B cell (primary cell): ENCODE data around the gene MRPL23. TPM values are rescaled to one million over a fixed set of nuclear protein-coding genes. Genes with fewer than 3 reads are reported as not detected.

Experiments used
- ATAC-seq: fragments of 200-7000 bp; cut with Tn5 transposase; one replicate; pipeline ENCODE4 v1.10.0; 2021; ENCODE audit warnings: low read depth, mild to moderate bottlenecking, moderate number of reproducible peaks, moderate library complexity
- CTCF ChIA-PET: fragments of 350-600 bp; sonication (Branson Sonifier 250); formaldehyde crosslinking; loops from one replicate; lab custom pipeline; 2021; ENCODE audit warnings: antibody characterized with exemption, inconsistent platforms; lab: Charles Lee
- POLR2A ChIA-PET: fragments of 350-600 bp; sonication (Branson Sonifier 250); formaldehyde crosslinking; loops from one replicate; lab custom pipeline; 2021; ENCODE audit warnings: antibody characterized with exemption; lab: Charles Lee
- DNase-seq: peaks from one replicate; pipeline ENCODE4 v3.0.0; 2013
- H2AFZ ChIP-seq: 2 replicates; pipeline ENCODE4 v1.6.1; 2012; ENCODE audit warnings: mild to moderate bottlenecking, low read depth, low read length; ENCODE audit not compliant: insufficient read depth, poor library complexity, severe bottlenecking
- H3K27ac ChIP-seq, 2 donors: 1 replicate in 1 of 2; 2 replicates in 1 of 2; pipeline ENCODE4 v1.5.1; 2012 to 2013; ENCODE audit warnings: low read length in 2 of 2, mild to moderate bottlenecking in 2 of 2, moderate library complexity in 1 of 2
- H3K27me3 ChIP-seq, 4 experiments: fragments of 200-600 bp in 1 of 4; sonication (generic) in 1 of 4; replicated peaks in 1 of 4; 1 replicate in 2 of 4; 2 replicates in 2 of 4; pipeline versions ENCODE4 v1.6.1 to v1.7.0; 2013 to 2016; ENCODE audit warnings: low read length in 3 of 4, mild to moderate bottlenecking in 2 of 4, mixed read lengths in 1 of 4, moderate library complexity in 1 of 4; ENCODE audit not compliant: insufficient read depth in 4 of 4, control insufficient read depth in 3 of 4; ENCODE audit errors: control extremely low read depth in 1 of 4
- H3K36me3 ChIP-seq, 2 experiments: replicated peaks in 1 of 2; 1 replicate in 1 of 2; 2 replicates in 1 of 2; pipeline versions ENCODE4 v1.6.1 to v1.7.1; 2013; ENCODE audit warnings: low read length in 1 of 2; ENCODE audit not compliant: insufficient read depth in 2 of 2, control insufficient read depth in 1 of 2; ENCODE audit errors: control extremely low read depth in 1 of 2, extremely low read depth in 1 of 2
- H3K4me1 ChIP-seq, 2 donors: fragments of 200-600 bp in 1 of 2; sonication (generic) in 1 of 2; 1 replicate in 1 of 2; 2 replicates in 1 of 2; pipeline versions ENCODE4 v1.5.1 to v1.6.1; 2013 to 2017; ENCODE audit warnings: low read length in 2 of 2; ENCODE audit not compliant: control insufficient read depth in 2 of 2, insufficient read depth in 2 of 2
- H3K4me2 ChIP-seq: replicated peaks from 2 replicates; pipeline ENCODE3; 2012; ENCODE audit warnings: mild to moderate bottlenecking, low read depth, low read length; ENCODE audit not compliant: poor library complexity, severe bottlenecking
- H3K4me3 ChIP-seq, 5 experiments: fragments of 200-600 bp in 1 of 5; sonication (generic) in 1 of 5; 1 replicate in 3 of 5; 2 replicates in 2 of 5; pipeline versions ENCODE4 v1.5.1 to v1.7.0; 2011 to 2016; ENCODE audit warnings: low read length in 4 of 5, mild to moderate bottlenecking in 4 of 5, low read depth in 2 of 5, control low read depth in 1 of 5, moderate library complexity in 1 of 5; ENCODE audit not compliant: insufficient read depth in 1 of 5; ENCODE audit errors: control extremely low read depth in 1 of 5, extremely low read depth in 1 of 5
- H3K79me2 ChIP-seq: fragments of 200-600 bp; sonication (generic); one replicate; pipeline ENCODE4 v1.6.0; 2016; ENCODE audit warnings: low read length; ENCODE audit not compliant: control insufficient read depth, insufficient read depth
- H3K9ac ChIP-seq: fragments of 200-600 bp; sonication (generic); 2 replicates; pipeline ENCODE4 v1.6.1; 2017; ENCODE audit warnings: mild to moderate bottlenecking, low read length, moderate library complexity
- H3K9me3 ChIP-seq, 3 donors: one replicate each; pipeline versions ENCODE4 v1.6.1 to v1.7.1; 2013; ENCODE audit warnings: low read length in 2 of 3; ENCODE audit not compliant: control insufficient read depth in 2 of 3, insufficient read depth in 1 of 3; ENCODE audit errors: control extremely low read depth in 1 of 3
- H4K20me1 ChIP-seq: 2 replicates; pipeline ENCODE4 v1.6.0; 2012; ENCODE audit warnings: mild to moderate bottlenecking, low read length; ENCODE audit not compliant: insufficient read depth, control insufficient read depth, poor library complexity, severe bottlenecking
- H3K27ac Mint-ChIP-seq: one replicate; pipeline ENCODE4 v1.8.0; 2021; ENCODE audit warnings: mixed read lengths
- H3K27me3 Mint-ChIP-seq: one replicate; pipeline ENCODE4 v1.8.0; 2021; ENCODE audit warnings: mixed read lengths
- H3K4me1 Mint-ChIP-seq: one replicate; pipeline ENCODE4 v1.8.0; 2021; ENCODE audit warnings: mixed read lengths
- H3K4me3 Mint-ChIP-seq: one replicate; pipeline ENCODE4 v1.8.0; 2021; ENCODE audit warnings: mixed read lengths
- H3K9me3 Mint-ChIP-seq: one replicate; pipeline ENCODE4 v1.8.0; 2022; ENCODE audit warnings: mixed read lengths; ENCODE audit not compliant: insufficient read depth
- CTCF ChIP-seq: fragments of 200-600 bp; IDR thresholded peaks from one replicate; pipeline ENCODE4 v1.8.0; 2022; ENCODE audit warnings: antibody characterized with exemption, mild to moderate bottlenecking
- EZH2 ChIP-seq: IDR thresholded peaks from 2 replicates; pipeline ENCODE4 v1.6.1; 2012; ENCODE audit warnings: borderline replicate concordance, low read depth, mild to moderate bottlenecking, moderate library complexity, low read length; ENCODE audit not compliant: insufficient read depth, poor library complexity, severe bottlenecking
- WGBS: methylation state at CpG from one replicate; pipeline ENCODE4 v1.1.5; 2013; ENCODE audit warnings: missing lambda C conversion rate; ENCODE audit not compliant: insufficient coverage; 5-methylcytosine and 5-hydroxymethylcytosine counted together
- intact Hi-C: fragments of 100-400 bp; cut with micrococcal nuclease; formaldehyde crosslinking; loops from one replicate; pipeline ENCODE4 v1.10.0; 2022
- polyA plus RNA-seq: library from polyadenylated mRNA; depleted of rRNA; stranded (reverse); fragments of >200 nt; gene quantifications from 2 replicates; pipeline ENCODE4 v1.2.3, GENCODE V29; 2012
- total RNA-seq, 2 donors: library from RNA; stranded (reverse); fragments of 120-200 nt in 1 of 2; gene quantifications; 1 replicate in 1 of 2; 2 replicates in 1 of 2; pipeline versions ENCODE4 v1.2.3 to v1.2.4, GENCODE V29; 2013 to 2022

The MRPL23 gene
- total and polyA plus RNA-seq, 2 donors (not counting 1 experiment from before 2014, with no cell fraction given), result 47.8 to 63.2 TPM

- WGBS, result 99% methylated on average over 28 of the region's 34 CpGs
- POLR2A ChIA-PET, result no interaction called here
Measured at GRCh38 chr11:1936072-1936780, 10.9 kb upstream of the MRPL23 start.

More at GRCh38 chr11:1936072-1936780, 10.9 kb upstream of the MRPL23 start:
- H3K4me3 ChIP-seq, result no peak overlapping the region
- peaks cover 0 to 9% (median 2%) of the 10 kb centered on the region in 4 experiments for H3K27me3 ChIP-seq
- no peaks in the 10 kb centered on the region for H3K9me3 ChIP-seq
- H4K20me1 ChIP-seq, result no peaks in the 10 kb centered on the region
- H3K27me3 Mint-ChIP-seq, result peaks cover 22% of the 10 kb centered on the region
- no peak overlapping the region for H3K27ac ChIP-seq
- ATAC-seq (no peak), DNase-seq (no peak)
- no peak overlapping the region for H3K9ac ChIP-seq
- H2AFZ ChIP-seq, result no peak overlapping the region
- no peak overlapping the region for H3K4me2 ChIP-seq
- intact Hi-C loops, result no loop called here
- no peaks in the 10 kb centered on the region for H3K4me1 ChIP-seq
- H3K79me2 ChIP-seq, result no peaks in the 10 kb centered on the region
- peaks cover 3% of the 10 kb centered on the region for H3K4me1 Mint-ChIP-seq
- no peak overlapping the region for H3K4me3 Mint-ChIP-seq
- TF ChIP-seq CTCF, result no peak
- TF ChIP-seq EZH2, result no peak
- CTCF ChIA-PET, result no interaction called here
- no peaks in the 10 kb centered on the region for H3K36me3 ChIP-seq
- no peak overlapping the region for H3K27ac Mint-ChIP-seq
- H3K9me3 Mint-ChIP-seq, result no peaks in the 10 kb centered on the region
